HL-60 (cell line): ENCODE data around the gene DBF4.
"Not testable (repeated sequence)": the region's sequence is repeated elsewhere in the genome, so short reads cannot be mapped to it uniquely, and the experiment has no call there.

ENCODE experiments used
- DNase-seq, 2 experiments: peaks; one replicate each; pipeline ENCODE4 v3.0.0-alpha.2; 2010 to 2020; ENCODE audit warnings: low read depth in 1 of 2, low spot score in 1 of 2
- H3K27ac ChIP-seq: fragments of 250-450 bp; sonication (Bioruptor Pico); replicated peaks from 2 replicates; pipeline ENCODE4 v1.5.1; 2020; ENCODE audit warnings: mild to moderate bottlenecking, moderate library complexity
- H3K27me3 ChIP-seq: fragments of 250-450 bp; sonication (Bioruptor Pico); 2 replicates; pipeline ENCODE4 v1.5.1; 2021; ENCODE audit warnings: mild to moderate bottlenecking, moderate library complexity; ENCODE audit not compliant: insufficient read depth, poor library complexity, severe bottlenecking
- H3K4me3 ChIP-seq: replicated peaks from 2 replicates; pipeline ENCODE4 v1.5.1; 2011; ENCODE audit warnings: mild to moderate bottlenecking, control low read depth, low read length; ENCODE audit not compliant: insufficient read depth
- CTCF ChIP-seq: IDR thresholded peaks from one replicate; pipeline ENCODE4 v1.5.1; 2011; ENCODE audit warnings: low read length, control low read depth, inconsistent platforms; ENCODE audit not compliant: insufficient read depth
- GABPA ChIP-seq: IDR thresholded peaks from 2 replicates; pipeline ENCODE4 v1.6.1; 2012; ENCODE audit warnings: low read depth
- POLR2AphosphoS5 ChIP-seq: IDR thresholded peaks from 2 replicates; pipeline ENCODE4 v1.6.1; 2012; ENCODE audit warnings: low read depth
- REST ChIP-seq: IDR thresholded peaks from 2 replicates; pipeline ENCODE4 v1.6.1; 2012; ENCODE audit warnings: low read depth; ENCODE audit not compliant: insufficient replicate concordance
- SPI1 ChIP-seq: IDR thresholded peaks from 2 replicates; pipeline ENCODE4 v1.6.1; 2012; ENCODE audit warnings: low read depth, mild to moderate bottlenecking, borderline replicate concordance

The DBF4 gene

GRCh38 chr7:87872346-87872745, 3.9 kb upstream of the DBF4 start:
- no peak for TF ChIP-seq POLR2AphosphoS5
- TF ChIP-seq REST = no peak
- no peak for TF ChIP-seq CTCF
- no peak for TF ChIP-seq GABPA
- TF ChIP-seq SPI1 = no peak
- no peak for DNase-seq
- no peak overlapping the region for H3K27ac ChIP-seq
- no peaks in the 10 kb centered on the region for H3K27me3 ChIP-seq
- H3K4me3 ChIP-seq = no peak overlapping the region

- Histone ChIP-seq H3K27ac (peak overlapping the region; percentile 91), H3K4me3 (peak overlapping the region; percentile 81)
- H3K27me3 ChIP-seq = not testable (repeated sequence)
- peak in 1 of 2 experiments; percentile 23 for DNase-seq
Observed at GRCh38 chr7:87873328-87873727, 3.0 kb upstream of the DBF4 start.

GRCh38 chr7:87874066-87874465, 2.2 kb upstream of the DBF4 start:
- DNase-seq = peak; percentile 85 to 90
- H3K27ac ChIP-seq = peak overlapping the region; percentile 91
- no peaks in the 10 kb centered on the region for H3K27me3 ChIP-seq
- TF ChIP-seq REST (no peak), GABPA (no peak; the same call in 1 of the 2 replicates), POLR2AphosphoS5 (peak; percentile 43; the same call in 1 of the 2 replicates), SPI1 (peak; percentile 90), CTCF (no peak)
- peak overlapping the region; percentile 81 for H3K4me3 ChIP-seq

- Histone ChIP-seq H3K4me3 (peak overlapping the region; percentile 81), H3K27ac (peak overlapping the region; percentile 91), H3K27me3 (no peaks in the 10 kb centered on the region)
- peak in 1 of 2 experiments; percentile 6 for DNase-seq
- TF ChIP-seq GABPA = no peak
- no peak; the same call in 1 of the 2 replicates for TF ChIP-seq POLR2AphosphoS5
- no peak for TF ChIP-seq CTCF
- TF ChIP-seq SPI1 = no peak
- no peak for TF ChIP-seq REST
Observed at GRCh38 chr7:87875151-87876039, 898 bp upstream of the DBF4 start.
